ENCODE measurements around the gene PADI1.

DNA sequence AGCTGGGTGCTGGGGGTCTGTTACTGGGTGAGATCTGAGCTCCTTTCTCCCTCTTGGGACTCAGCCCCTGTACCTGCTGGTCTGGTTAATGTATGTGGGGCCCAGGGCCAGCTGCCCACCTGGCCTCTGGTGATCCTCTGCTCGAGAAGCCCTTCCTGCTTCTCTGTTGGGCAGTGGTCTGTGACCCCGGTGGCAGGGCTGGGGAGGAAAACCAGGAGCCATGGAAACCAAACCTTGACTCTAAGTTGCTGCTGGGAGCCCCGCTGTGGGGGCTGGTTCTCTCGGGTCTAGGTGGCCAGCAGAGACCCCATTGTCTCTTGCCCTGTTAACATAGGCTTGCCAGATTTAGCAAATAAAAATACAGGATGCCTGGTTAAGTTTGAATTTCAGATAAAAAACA is 1.3 kb downstream of the PADI1 start:
- TF ChIP-seq ZNF274 (IDR thresholded peaks at IDR 0.05; ENCODE audit: low read depth, low read length) (no peak), SUZ12 (IDR thresholded peaks at IDR 0.05; ENCODE audit: extremely low read depth, insufficient read depth, insufficient read length) (no peak)

Measured in NT2/D1 (cell line).